Trophoblast cell (in vitro differentiated cells and primary cell): ENCODE data around the gene HTN3.
"Not testable (repeated sequence)": the region's sequence is repeated elsewhere in the genome, so short reads cannot be mapped to it uniquely, and the experiment has no call there.

Experiments used
- DNase-seq, 2 donors: peaks; one replicate each; pipeline ENCODE4 v3.0.0-alpha.2; 2016
- H2AFZ ChIP-seq: 2 replicates; pipeline ENCODE4 v1.6.1; 2013; ENCODE audit warnings: low read length, moderate library complexity, mild to moderate bottlenecking; ENCODE audit not compliant: insufficient read depth, poor library complexity
- H2AK5ac ChIP-seq: 2 replicates; pipeline ENCODE4 v1.6.1; 2013; ENCODE audit warnings: mild to moderate bottlenecking, low read length
- H2BK120ac ChIP-seq: 2 replicates; pipeline ENCODE4 v1.6.1; 2013; ENCODE audit warnings: low read length, mild to moderate bottlenecking, moderate library complexity; ENCODE audit not compliant: insufficient read depth, poor library complexity
- H2BK12ac ChIP-seq: 2 replicates; pipeline ENCODE4 v1.6.1; 2013; ENCODE audit warnings: mild to moderate bottlenecking, low read length, moderate library complexity
- H2BK5ac ChIP-seq: 2 replicates; pipeline ENCODE4 v1.6.1; 2013; ENCODE audit warnings: low read length, low read depth, moderate library complexity, mild to moderate bottlenecking; ENCODE audit not compliant: poor library complexity
- H3K14ac ChIP-seq: 2 replicates; pipeline ENCODE4 v1.6.1; 2013; ENCODE audit warnings: mild to moderate bottlenecking, low read length
- H3K18ac ChIP-seq: 2 replicates; pipeline ENCODE4 v1.6.1; 2013; ENCODE audit warnings: mild to moderate bottlenecking, low read length
- H3K23ac ChIP-seq: 2 replicates; pipeline ENCODE4 v1.6.1; 2013; ENCODE audit warnings: low read length
- H3K27ac ChIP-seq: 2 replicates; pipeline ENCODE4 v1.5.1; 2013; ENCODE audit warnings: low read depth, mild to moderate bottlenecking, inconsistent platforms, low read length, moderate library complexity
- H3K27me3 ChIP-seq: 2 replicates; pipeline ENCODE4 v1.6.1; 2013; ENCODE audit warnings: inconsistent platforms, mild to moderate bottlenecking, low read length, moderate library complexity; ENCODE audit not compliant: insufficient read depth
- H3K36me3 ChIP-seq, 2 experiments: 1 replicate in 1 of 2; 2 replicates in 1 of 2; pipeline ENCODE4 v1.6.1; 2013; ENCODE audit warnings: low read length in 2 of 2, mild to moderate bottlenecking in 2 of 2, moderate library complexity in 1 of 2; ENCODE audit not compliant: insufficient read depth in 2 of 2, control insufficient read depth in 1 of 2
- H3K4ac ChIP-seq: 2 replicates; pipeline ENCODE4 v1.6.1; 2013; ENCODE audit warnings: low read depth, mild to moderate bottlenecking, low read length, moderate library complexity
- H3K4me1 ChIP-seq, 2 experiments: 1 replicate in 1 of 2; 2 replicates in 1 of 2; pipeline ENCODE4 v1.6.1; 2013; ENCODE audit warnings: low read length in 2 of 2, mild to moderate bottlenecking in 2 of 2, moderate library complexity in 1 of 2; ENCODE audit not compliant: insufficient read depth in 2 of 2, control insufficient read depth in 1 of 2
- H3K4me2 ChIP-seq: 2 replicates; pipeline ENCODE4 v1.6.1; 2013; ENCODE audit warnings: inconsistent platforms, mild to moderate bottlenecking, low read length, moderate library complexity
- H3K4me3 ChIP-seq: 2 replicates; pipeline ENCODE4 v1.5.1; 2013; ENCODE audit warnings: mild to moderate bottlenecking, low read depth, low read length, inconsistent platforms
- H3K79me1 ChIP-seq: one replicate; pipeline ENCODE4 v1.6.1; 2013; ENCODE audit warnings: low read length
- H3K79me2 ChIP-seq: 2 replicates; pipeline ENCODE4 v1.6.1; 2013; ENCODE audit warnings: low read length, mild to moderate bottlenecking; ENCODE audit not compliant: control insufficient read depth, insufficient read depth, poor library complexity
- H3K9ac ChIP-seq: 2 replicates; pipeline ENCODE4 v1.6.1; 2013; ENCODE audit warnings: mild to moderate bottlenecking, low read length
- H3K9me3 ChIP-seq: 2 replicates; pipeline ENCODE4 v1.6.1; 2013; ENCODE audit warnings: low read depth, mild to moderate bottlenecking, control low read depth, inconsistent platforms, low read length; ENCODE audit not compliant: insufficient read depth
- H4K12ac ChIP-seq: 2 replicates; pipeline ENCODE4 v1.6.1; 2013; ENCODE audit warnings: low read depth, mild to moderate bottlenecking, low read length, moderate library complexity
- H4K8ac ChIP-seq: 2 replicates; pipeline ENCODE4 v1.6.1; 2013; ENCODE audit warnings: low read depth, mild to moderate bottlenecking, low read length, moderate library complexity
- H4K91ac ChIP-seq: one replicate; pipeline ENCODE4 v1.6.1; 2013; ENCODE audit warnings: low read depth, mild to moderate bottlenecking, low read length, moderate library complexity
- WGBS: extraction: QIAGEN DNeasy Blood & Tissue Kit; methylation state at CpG from one replicate; pipeline ENCODE4 v1.1.7; 2013; ENCODE audit warnings: missing lambda C conversion rate; ENCODE audit not compliant: insufficient read length, insufficient coverage; ENCODE audit errors: extremely low coverage; 5-methylcytosine and 5-hydroxymethylcytosine counted together

The HTN3 gene

GRCh38 chr4:70050138-70050537, 21.9 kb downstream of the HTN3 start, which contains the start of gene HTN1:
HTN1 (plus strand) TSS chr4:70050438; CDS start chr4:70053077, 2,639 bp downstream.
- H2BK12ac ChIP-seq, H3K36me3 ChIP-seq, H3K4me3 ChIP-seq, H3K14ac ChIP-seq, H3K9ac ChIP-seq, H3K79me1 ChIP-seq, H3K4ac ChIP-seq, H3K4me2 ChIP-seq, H2AK5ac ChIP-seq, H3K18ac ChIP-seq, H4K12ac ChIP-seq, H3K27me3 ChIP-seq, H3K79me2 ChIP-seq, H3K9me3 ChIP-seq, H2AFZ ChIP-seq, H2BK120ac ChIP-seq, H3K27ac ChIP-seq, DNase-seq, H4K8ac ChIP-seq, H2BK5ac ChIP-seq, H4K91ac ChIP-seq, H3K4me1 ChIP-seq, H3K23ac ChIP-seq: not testable (repeated sequence)
- no CpG with 5 or more reads among the region's 6 CpGs for WGBS

GRCh38 chr4:70056534-70056933, 28.3 kb downstream of the HTN3 start:
- not testable (repeated sequence) for H3K4ac ChIP-seq, H3K36me3 ChIP-seq

GRCh38 chr4:70057651-70058050, 29.4 kb downstream of the HTN3 start:
- H3K4me3 ChIP-seq = no peak overlapping the region
- no peaks in the 10 kb centered on the region for H3K79me1 ChIP-seq
- H3K4ac ChIP-seq = no peak overlapping the region
- no peak overlapping the region for H3K9ac ChIP-seq
- no peak overlapping the region for H3K18ac ChIP-seq
- H2BK5ac ChIP-seq = no peak overlapping the region
- H2BK12ac ChIP-seq = no peak overlapping the region
- H2AFZ ChIP-seq = no peak overlapping the region
- H3K9me3 ChIP-seq = no peaks in the 10 kb centered on the region
- H3K27me3 ChIP-seq = no peaks in the 10 kb centered on the region
- H3K14ac ChIP-seq = no peak overlapping the region
- no peak overlapping the region for H2AK5ac ChIP-seq
- H3K4me2 ChIP-seq = no peak overlapping the region
- no peak for DNase-seq
- no peak overlapping the region for H3K23ac ChIP-seq
- no peaks in the 10 kb centered on the region for H3K79me2 ChIP-seq
- no peak overlapping the region for H4K8ac ChIP-seq
- no peak overlapping the region for H4K91ac ChIP-seq
- H4K12ac ChIP-seq = no peak overlapping the region
- no CpG with 5 or more reads among the region's 1 CpG for WGBS
- no peaks in the 10 kb centered on the region for H3K4me1 ChIP-seq
- no peak overlapping the region for H2BK120ac ChIP-seq
- H3K36me3 ChIP-seq = no peaks in the 10 kb centered on the region
- H3K27ac ChIP-seq = no peak overlapping the region

More at GRCh38 chr4:70056534-70056933, 28.3 kb downstream of the HTN3 start:
- not testable (repeated sequence) for H2AK5ac ChIP-seq, H3K4me2 ChIP-seq, H4K12ac ChIP-seq, H2AFZ ChIP-seq, DNase-seq, H3K23ac ChIP-seq, H2BK5ac ChIP-seq, H4K8ac ChIP-seq, H3K27me3 ChIP-seq, H3K9me3 ChIP-seq, H4K91ac ChIP-seq, H3K18ac ChIP-seq, H3K79me1 ChIP-seq, H3K79me2 ChIP-seq, H3K27ac ChIP-seq, H2BK120ac ChIP-seq, H3K9ac ChIP-seq, H3K14ac ChIP-seq, H3K4me3 ChIP-seq, H2BK12ac ChIP-seq, H3K4me1 ChIP-seq
- WGBS = no CpG with 5 or more reads among the region's 1 CpG

GRCh38 chr4:70059149-70059548, 30.9 kb downstream of the HTN3 start:
- DNase-seq = no peak
- H4K91ac ChIP-seq = no peak overlapping the region
- no peak overlapping the region for H4K8ac ChIP-seq
- no peak overlapping the region for H2AK5ac ChIP-seq
- H3K4me2 ChIP-seq = no peak overlapping the region
- H2AFZ ChIP-seq = no peak overlapping the region
- no peak overlapping the region for H3K4ac ChIP-seq
- no peak overlapping the region for H3K9ac ChIP-seq
- H3K18ac ChIP-seq = no peak overlapping the region
- no peaks in the 10 kb centered on the region for H3K79me2 ChIP-seq
- H3K4me1 ChIP-seq = no peaks in the 10 kb centered on the region
- H2BK5ac ChIP-seq = no peak overlapping the region
- no peak overlapping the region for H3K23ac ChIP-seq
- H3K4me3 ChIP-seq = no peak overlapping the region
- no peak overlapping the region for H4K12ac ChIP-seq
- H3K36me3 ChIP-seq = no peaks in the 10 kb centered on the region
- H2BK12ac ChIP-seq = no peak overlapping the region
- H3K27ac ChIP-seq = no peak overlapping the region
- no peaks in the 10 kb centered on the region for H3K79me1 ChIP-seq
- no peaks in the 10 kb centered on the region for H3K9me3 ChIP-seq
- no peaks in the 10 kb centered on the region for H3K27me3 ChIP-seq
- no peak overlapping the region for H3K14ac ChIP-seq
- H2BK120ac ChIP-seq = no peak overlapping the region
